A673 (cell line): Measurements from ENCODE around the gene UMODL1. TPM values are rescaled to one million over a fixed set of nuclear protein-coding genes. Genes with fewer than 3 reads are reported as not detected.

ENCODE experiments used
- BruUV-seq: library from RNA; stranded (reverse); fragments of 400-500 nt; replicated peaks from 2 replicates; lab custom pipeline; 2021; lab: Mats Ljungman, UMichigan
- CTCF ChIA-PET: fragments of 300-600 bp; sonication (Branson Sonifier 250); formaldehyde crosslinking; loops from one replicate; lab custom pipeline; 2022; ENCODE audit warnings: antibody characterized with exemption; lab: Charles Lee
- POLR2A ChIA-PET: fragments of 300-600 bp; sonication (Branson Sonifier 250); formaldehyde crosslinking; loops from one replicate; lab custom pipeline; 2022; ENCODE audit warnings: antibody characterized with exemption; ENCODE audit not compliant: low non-redundant PET; lab: Charles Lee
- DNase-seq: peaks from one replicate; pipeline ENCODE4 v3.0.0-alpha.2; 2015; ENCODE audit warnings: low spot score
- H3K27ac ChIP-seq: fragments of 200-600 bp; sonication (generic); 2 replicates; pipeline ENCODE4 v1.5.1; 2016; ENCODE audit warnings: mixed run types, low read depth, mild to moderate bottlenecking, mixed read lengths, antibody characterized with exemption, low read length; ENCODE audit not compliant: poor library complexity, severe bottlenecking
- H3K27me3 ChIP-seq: fragments of 200-600 bp; sonication (generic); replicated peaks from 2 replicates; pipeline ENCODE4 v1.6.1; 2017; ENCODE audit warnings: mixed run types, low read depth, mild to moderate bottlenecking, mixed read lengths, antibody characterized with exemption, low read length; ENCODE audit not compliant: insufficient read depth, poor library complexity
- H3K36me3 ChIP-seq: fragments of 200-600 bp; sonication (generic); 2 replicates; pipeline ENCODE4 v1.6.1; 2016; ENCODE audit warnings: mixed run types, mild to moderate bottlenecking, mixed read lengths, antibody characterized with exemption, low read length; ENCODE audit not compliant: insufficient read depth, poor library complexity, severe bottlenecking
- H3K4me1 ChIP-seq: fragments of 200-600 bp; sonication (generic); 2 replicates; pipeline ENCODE4 v1.6.1; 2017; ENCODE audit warnings: mixed run types, mild to moderate bottlenecking, mixed read lengths, antibody characterized with exemption, low read length; ENCODE audit not compliant: insufficient read depth, poor library complexity, severe bottlenecking
- H3K4me3 ChIP-seq: fragments of 200-600 bp; sonication (generic); 2 replicates; pipeline ENCODE4 v1.5.1; 2016; ENCODE audit warnings: low read depth, mixed run types, mild to moderate bottlenecking, mixed read lengths, low read length; ENCODE audit not compliant: poor library complexity, severe bottlenecking
- H3K9me3 ChIP-seq: fragments of 200-600 bp; sonication (generic); 2 replicates; pipeline ENCODE4 v1.6.1; 2016; ENCODE audit warnings: mixed run types, low read depth, mild to moderate bottlenecking, mixed read lengths, antibody characterized with exemption, low read length; ENCODE audit not compliant: poor library complexity, severe bottlenecking
- EZH2 ChIP-seq: fragments of 200-600 bp; sonication (generic); IDR thresholded peaks from 2 replicates; pipeline ENCODE4 v1.6.1; 2017; ENCODE audit warnings: borderline replicate concordance, low read depth, mild to moderate bottlenecking, mixed read lengths, antibody characterized with exemption, low read length; ENCODE audit not compliant: poor library complexity, severe bottlenecking
- intact Hi-C: fragments of 100-400 bp; cut with micrococcal nuclease; formaldehyde crosslinking; loops from one replicate; pipeline ENCODE4 v1.10.0; 2022; ENCODE audit not compliant: unreplicated experiment
- total RNA-seq: library from RNA; stranded (reverse); gene quantifications from 2 replicates; pipeline ENCODE4 v1.2.3, GENCODE V29; 2021
- TF ChIP-seq, protein P1 (sequence below): fragments of 300-800, 200-600 bp; sonication (generic); conservative IDR thresholded peaks from 2 replicates; pipeline ENCODE4 v1.5.1; 2017; ENCODE audit warnings: low read depth, mild to moderate bottlenecking, antibody characterized with exemption, low read length, moderate library complexity, mixed read lengths

The UMODL1 gene
- total RNA-seq, 1 experiment from 2014 or later, result not detected

DNA sequence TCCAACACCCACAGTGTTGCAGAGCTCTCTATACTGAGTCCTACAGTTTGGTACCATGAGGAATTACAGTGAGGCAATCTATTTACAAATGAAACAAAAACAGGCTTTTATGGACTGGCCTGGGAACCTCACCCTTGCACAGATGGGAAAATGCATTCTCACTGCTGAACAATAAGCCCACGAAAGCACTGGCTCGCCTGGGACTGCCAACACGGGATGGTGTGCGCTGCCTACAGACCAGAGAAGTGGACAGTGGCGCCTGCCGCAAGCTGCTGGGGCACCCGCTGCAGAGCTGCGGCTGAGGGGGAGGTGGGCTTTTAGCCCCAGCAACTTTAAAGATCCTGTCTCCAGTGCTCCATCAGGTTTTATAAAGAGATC, 119.4 kb downstream of the UMODL1 start:
- BruUV-seq, result no TSS peak
- no peaks in the 10 kb centered on the region for H3K4me1 ChIP-seq
- TF ChIP-seq, protein P1, sequence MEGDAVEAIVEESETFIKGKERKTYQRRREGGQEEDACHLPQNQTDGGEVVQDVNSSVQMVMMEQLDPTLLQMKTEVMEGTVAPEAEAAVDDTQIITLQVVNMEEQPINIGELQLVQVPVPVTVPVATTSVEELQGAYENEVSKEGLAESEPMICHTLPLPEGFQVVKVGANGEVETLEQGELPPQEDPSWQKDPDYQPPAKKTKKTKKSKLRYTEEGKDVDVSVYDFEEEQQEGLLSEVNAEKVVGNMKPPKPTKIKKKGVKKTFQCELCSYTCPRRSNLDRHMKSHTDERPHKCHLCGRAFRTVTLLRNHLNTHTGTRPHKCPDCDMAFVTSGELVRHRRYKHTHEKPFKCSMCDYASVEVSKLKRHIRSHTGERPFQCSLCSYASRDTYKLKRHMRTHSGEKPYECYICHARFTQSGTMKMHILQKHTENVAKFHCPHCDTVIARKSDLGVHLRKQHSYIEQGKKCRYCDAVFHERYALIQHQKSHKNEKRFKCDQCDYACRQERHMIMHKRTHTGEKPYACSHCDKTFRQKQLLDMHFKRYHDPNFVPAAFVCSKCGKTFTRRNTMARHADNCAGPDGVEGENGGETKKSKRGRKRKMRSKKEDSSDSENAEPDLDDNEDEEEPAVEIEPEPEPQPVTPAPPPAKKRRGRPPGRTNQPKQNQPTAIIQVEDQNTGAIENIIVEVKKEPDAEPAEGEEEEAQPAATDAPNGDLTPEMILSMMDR, result no peak
- no peak for TF ChIP-seq EZH2
- no peak overlapping the region for H3K27ac ChIP-seq
- H3K36me3 ChIP-seq, result no peaks in the 10 kb centered on the region
- ChIA-PET CTCF (no interaction called here), POLR2A (no interaction called here)
- no peak for DNase-seq
- H3K27me3 ChIP-seq, result no peaks in the 10 kb centered on the region
- H3K4me3 ChIP-seq, result no peak overlapping the region
- intact Hi-C loops, result no loop called here
- no peaks in the 10 kb centered on the region for H3K9me3 ChIP-seq

DNA sequence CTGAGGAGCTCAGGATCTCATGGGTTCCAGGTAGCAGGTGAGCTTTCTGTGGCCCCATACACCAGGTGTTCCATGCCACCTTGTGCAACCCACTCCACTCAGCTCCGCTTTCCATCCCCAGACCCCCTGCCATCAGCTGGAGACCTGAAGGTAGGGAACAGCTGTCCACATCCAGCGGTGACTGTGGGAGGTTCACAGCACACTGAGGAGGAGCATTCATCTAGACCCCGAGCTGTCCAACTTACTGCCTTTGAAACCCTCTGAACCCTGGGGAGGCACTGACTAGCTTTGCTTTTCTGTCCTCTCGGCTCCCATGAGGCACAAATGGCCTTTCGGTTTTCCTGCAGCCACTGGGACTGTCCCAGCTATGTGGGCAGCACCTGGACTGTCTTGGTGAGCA, 119.9 kb downstream of the UMODL1 start:
- intact Hi-C loops, result no loop called here
- no peaks in the 10 kb centered on the region for H3K27me3 ChIP-seq
- H3K36me3 ChIP-seq, result no peaks in the 10 kb centered on the region
- BruUV-seq, result no TSS peak
- H3K9me3 ChIP-seq, result no peaks in the 10 kb centered on the region
- TF ChIP-seq EZH2, result no peak
- TF ChIP-seq, protein P1, result no peak
- H3K4me3 ChIP-seq, result no peak overlapping the region
- ChIA-PET CTCF (no interaction called here), POLR2A (no interaction called here)
- H3K4me1 ChIP-seq, result no peaks in the 10 kb centered on the region
- no peak for DNase-seq
- H3K27ac ChIP-seq, result no peak overlapping the region

DNA sequence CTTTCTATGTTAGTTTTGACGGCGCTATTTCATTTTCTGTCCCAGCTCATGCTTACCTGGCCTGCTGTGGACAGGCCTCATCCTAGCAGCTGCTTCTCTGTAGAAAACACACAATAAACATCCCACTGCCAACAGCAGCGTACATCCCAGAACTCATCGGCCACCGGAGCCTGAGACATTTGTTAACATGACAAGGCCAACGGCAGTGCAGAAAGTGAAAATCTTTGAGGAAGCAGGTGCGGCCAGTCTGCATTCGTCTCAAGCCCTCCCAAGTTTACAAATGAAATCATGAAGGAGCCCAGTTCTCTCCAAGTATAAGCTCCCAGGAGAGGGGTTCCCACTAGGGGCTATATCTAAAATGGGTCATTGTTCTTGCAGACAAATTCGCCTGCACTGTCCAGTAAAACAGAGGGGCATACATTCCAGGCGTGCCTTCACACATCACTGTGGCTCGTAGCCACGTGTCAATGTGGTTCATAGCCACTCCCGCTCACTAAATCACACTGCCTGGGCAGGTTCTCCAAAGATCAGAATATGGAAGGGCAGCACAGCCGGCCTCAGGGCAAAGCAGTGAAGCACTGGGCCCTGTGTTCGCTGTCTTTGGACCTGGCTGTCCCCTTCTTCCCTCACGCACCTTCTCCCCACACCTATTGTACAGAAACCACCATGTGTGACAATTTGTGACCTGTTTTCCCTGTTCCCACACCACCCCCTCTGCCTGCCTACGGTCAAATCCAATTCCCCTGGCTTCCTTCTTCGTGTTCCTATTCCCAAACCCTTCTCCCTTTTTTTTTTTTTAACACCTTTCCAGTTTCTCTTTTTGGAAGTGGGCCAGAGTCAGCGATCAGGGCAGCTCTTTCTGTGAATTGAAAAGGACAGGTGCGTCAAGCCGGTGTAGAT, 120.8 kb downstream of the UMODL1 start:
- no peaks in the 10 kb centered on the region for H3K9me3 ChIP-seq
- H3K36me3 ChIP-seq, result no peaks in the 10 kb centered on the region
- POLR2A ChIA-PET, result interaction anchor here (0.6 kb wide), 1 partner anchor 729 kb away, joined by 3 read pairs; no protein-coding TSS in a partner anchor
- no peak overlapping the region for H3K4me3 ChIP-seq
- H3K4me1 ChIP-seq, result no peaks in the 10 kb centered on the region
- no TSS peak for BruUV-seq
- TF ChIP-seq, protein P1, result no peak
- no peak for TF ChIP-seq EZH2
- CTCF ChIA-PET, result no interaction called here
- no peak for DNase-seq
- H3K27ac ChIP-seq, result no peak overlapping the region
- intact Hi-C loops, result no loop called here
- H3K27me3 ChIP-seq, result no peaks in the 10 kb centered on the region

Other genes starting within 250 kb of the UMODL1 start
- gene PRDM15, start 192.0 kb upstream of the UMODL1 start, total RNA-seq, result 16.7 and 17.8 TPM in 2 replicates
- gene C2CD2, start 117.3 kb upstream of the UMODL1 start, total RNA-seq, result 9.2 and 10.8 TPM in 2 replicates
- 19.5 and 20.7 TPM in 2 replicates for gene ZBTB21, start 61.0 kb upstream of the UMODL1 start, total RNA-seq
- gene ABCG1, start 147.8 kb downstream of the UMODL1 start, total RNA-seq, result 3.4 and 6.2 TPM in 2 replicates
- not detected in 2 replicates for gene TFF3, start 244.1 kb downstream of the UMODL1 start, total RNA-seq